Activated naive CD8-positive, alpha-beta T cell treated with anti-CD3 and anti-CD28 coated beads, Interleukin-2, amount 50 U/mL, for 16 hours (primary cell): Measurements from ENCODE around the gene EBPL.
A peak's percentile ranks its signal among the peaks of the same experiment; 100 is the strongest.
"Not testable (repeated sequence)": the region's sequence is repeated elsewhere in the genome, so short reads cannot be mapped to it uniquely, and the experiment has no call there.

Source experiments
- DNase-seq: peaks from one replicate; pipeline ENCODE4 v3.0.0-alpha.2; 2020; ENCODE audit warnings: low read depth, low spot score

Gene EBPL

GRCh38 chr13:49690995-49691784 lies at the start of gene EBPL:
TSS of gene EBPL (minus strand) at chr13:49691486. CDS start at chr13:49691424, 62 bp downstream.
- DNase-seq = peak; percentile 77

GRCh38 chr13:49740870-49741269 lies 49.6 kb upstream of the EBPL start:
- no peak for DNase-seq

- no peak for DNase-seq
Measured at GRCh38 chr13:49739498-49740187, 48.4 kb upstream of the EBPL start.

GRCh38 chr13:49733181-49733951 lies 42.1 kb upstream of the EBPL start:
- DNase-seq = no peak

GRCh38 chr13:49731766-49732165 lies 40.5 kb upstream of the EBPL start:
- no peak for DNase-seq

GRCh38 chr13:49716615-49717014 lies 25.3 kb upstream of the EBPL start:
- no peak for DNase-seq

- DNase-seq = no peak
Measured at GRCh38 chr13:49714757-49715156, 23.5 kb upstream of the EBPL start.

- DNase-seq = no peak
Measured at GRCh38 chr13:49711218-49711863, 20.1 kb upstream of the EBPL start.

GRCh38 chr13:49704264-49704663 lies 13.0 kb upstream of the EBPL start:
- not testable (repeated sequence) for DNase-seq

- no peak for DNase-seq
Measured at GRCh38 chr13:49701491-49701890, 10.2 kb upstream of the EBPL start.

- no peak for DNase-seq
Measured at GRCh38 chr13:49697468-49697867, 6.2 kb upstream of the EBPL start.

- DNase-seq = no peak
Measured at GRCh38 chr13:49694446-49694845, 3.2 kb upstream of the EBPL start.

- DNase-seq = no peak
Measured at GRCh38 chr13:49693877-49694276, 2.6 kb upstream of the EBPL start.

- no peak for DNase-seq
Measured at GRCh38 chr13:49693191-49693733, 2.0 kb upstream of the EBPL start.

GRCh38 chr13:49690133-49690994 lies 922 bp downstream of the EBPL start:
- DNase-seq = no peak

- no peak for DNase-seq
Measured at GRCh38 chr13:49683489-49683888, 7.8 kb downstream of the EBPL start.

- no peak for DNase-seq
Measured at GRCh38 chr13:49681842-49682435, 9.3 kb downstream of the EBPL start.

- no peak for DNase-seq
Measured at GRCh38 chr13:49679246-49679645, 12.0 kb downstream of the EBPL start.

- DNase-seq = no peak
Measured at GRCh38 chr13:49678191-49678914, 12.9 kb downstream of the EBPL start.
